Activated CD8-positive, alpha-beta T cell treated with anti-CD3 and anti-CD28 coated beads, Interleukin-2, amount 10 ng/mL, durations not matched to agents 7 days and 5 days (primary cell): Measurements from ENCODE around the gene NUDT1. TPM values are rescaled to one million over a fixed set of nuclear protein-coding genes. Genes with fewer than 3 reads are reported as not detected.

Source experiments
- ATAC-seq: fragments of 150-1000 bp; cut with Tn5 transposase; one replicate; pipeline ENCODE4 v1.10.0; 2021; ENCODE audit warnings: moderate library complexity
- CTCF ChIA-PET: fragments of 350-600 bp; sonication (Branson Sonifier 250); formaldehyde crosslinking; loops from one replicate; lab custom pipeline; 2021; ENCODE audit warnings: antibody characterized with exemption; lab: Charles Lee
- POLR2A ChIA-PET: fragments of 350-600 bp; sonication (Branson Sonifier 250); formaldehyde crosslinking; loops from one replicate; lab custom pipeline; 2021; ENCODE audit warnings: antibody characterized with exemption; lab: Charles Lee
- DNase-seq: peaks from one replicate; pipeline ENCODE4 v3.0.0-alpha.2; 2020
- H3K27ac Mint-ChIP-seq: one replicate; pipeline ENCODE4 v1.8.0; 2021; ENCODE audit warnings: mild to moderate bottlenecking, mixed read lengths
- H3K27me3 Mint-ChIP-seq: one replicate; pipeline ENCODE4 v1.8.0; 2021; ENCODE audit warnings: low read depth, mixed read lengths
- H3K36me3 Mint-ChIP-seq: one replicate; pipeline ENCODE4 v1.8.0; 2021; ENCODE audit warnings: low read depth, mixed read lengths
- H3K4me1 Mint-ChIP-seq: one replicate; pipeline ENCODE4 v1.8.0; 2021; ENCODE audit warnings: low read depth, mixed read lengths
- H3K4me3 Mint-ChIP-seq: one replicate; pipeline ENCODE4 v1.8.0; 2021; ENCODE audit warnings: mild to moderate bottlenecking, mixed read lengths
- H3K9me3 Mint-ChIP-seq: one replicate; pipeline ENCODE4 v1.8.0; 2022; ENCODE audit warnings: mixed read lengths; ENCODE audit not compliant: insufficient read depth
- total RNA-seq, 2 experiments: library from RNA; stranded (reverse); gene quantifications; one replicate each; pipeline ENCODE4 v1.2.3, GENCODE V29; 2021

The NUDT1 gene
- total RNA-seq, result 100 to 1,000 TPM; 126 to 130 TPM

DNA sequence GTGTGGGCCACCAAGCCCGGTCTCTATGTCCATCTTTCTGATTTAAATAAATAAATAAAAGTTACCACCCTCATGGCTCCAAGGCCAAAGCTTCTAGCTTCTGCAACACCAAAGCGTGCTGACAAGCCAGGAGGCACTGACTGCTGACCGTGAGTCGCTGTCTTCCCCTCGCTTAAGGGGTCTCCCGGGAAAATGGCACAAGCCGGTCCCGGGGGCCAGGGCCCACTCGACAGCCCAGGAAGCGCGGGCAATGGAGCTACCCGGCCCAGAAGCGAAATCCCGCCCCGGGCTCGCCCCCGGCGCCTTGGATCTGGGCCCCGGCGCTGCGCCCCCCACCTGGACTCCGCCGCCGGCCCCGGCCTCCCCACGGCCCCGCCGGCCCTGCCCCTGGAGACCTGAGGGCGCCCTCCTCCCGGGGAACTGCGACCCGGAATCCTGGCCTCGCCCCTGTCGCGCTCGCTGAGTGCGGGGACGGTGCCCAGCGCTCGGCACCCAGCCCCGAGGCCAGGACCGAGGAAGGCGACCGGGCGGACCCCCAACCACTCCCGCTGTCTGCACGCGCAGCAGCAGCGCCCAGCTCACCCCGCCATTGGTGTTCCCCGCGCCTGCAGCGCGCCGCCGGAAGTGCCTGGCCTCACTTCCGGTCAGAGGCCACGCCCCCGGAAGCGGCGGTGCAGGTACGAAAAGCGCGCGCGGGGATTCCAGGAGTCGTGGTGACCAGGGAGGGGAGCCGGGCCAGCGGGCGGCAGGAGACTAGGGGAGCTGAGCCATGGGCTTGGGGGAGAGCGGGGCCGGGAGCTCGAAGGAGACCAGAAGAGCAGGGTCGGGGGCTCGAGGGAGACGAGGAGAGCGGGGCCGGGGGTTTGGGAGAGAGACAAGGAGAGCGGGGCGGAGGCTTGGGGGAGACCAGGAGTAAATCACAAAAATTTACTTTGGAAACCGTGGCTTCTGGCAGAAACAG, at the start of gene NUDT1, which contains the start of gene MRM2:
Gene NUDT1, plus strand, starts transcription at position 647 of the 961 bp plus-strand sequence. CDS start 2,349 bp downstream, outside the sequence.
Gene MRM2, minus strand, starts transcription at position 626 of the 961 bp plus-strand sequence. Its CDS starts 36 bp downstream, at position 590.
- DNase-seq (peak; percentile 75), ATAC-seq (peak; percentile 86)
- no peaks in the 10 kb centered on the region for H3K27me3 Mint-ChIP-seq
- H3K27ac Mint-ChIP-seq, result peak within 1 kb of the TSS; percentile 96
- ChIA-PET POLR2A (interaction anchor here (0.6 to 2.7 kb wide), 9 partner anchors 9 to 146 kb away, joined by 3 to 15 read pairs (median 3); partner anchors contain the start of gene MAD1L1), CTCF (interaction anchor here (1.0 to 1.7 kb wide), 5 partner anchors 10 to 738 kb away, joined by 3 to 7 read pairs (median 4); no protein-coding TSS in a partner anchor)
- H3K9me3 Mint-ChIP-seq, result no peaks in the 10 kb centered on the region
- H3K4me1 Mint-ChIP-seq, result peaks cover 47% of the 10 kb centered on the region
- H3K36me3 Mint-ChIP-seq, result peaks cover 37% of the 10 kb centered on the region
- H3K4me3 Mint-ChIP-seq, result peak within 1 kb of the TSS; percentile 95

- Mint-ChIP-seq H3K4me3 (no peak overlapping the region), H3K9me3 (no peaks in the 10 kb centered on the region), H3K36me3 (peaks cover 49% of the 10 kb centered on the region), H3K4me1 (peaks cover 3% of the 10 kb centered on the region), H3K27ac (no peak overlapping the region), H3K27me3 (no peaks in the 10 kb centered on the region)
- no peak for ATAC-seq
- ChIA-PET POLR2A (no interaction called here), CTCF (no interaction called here)
- no peak for DNase-seq
These were observed 49.0 kb upstream of the NUDT1 start for GRCh38 chr7:2192831-2193534.

DNA sequence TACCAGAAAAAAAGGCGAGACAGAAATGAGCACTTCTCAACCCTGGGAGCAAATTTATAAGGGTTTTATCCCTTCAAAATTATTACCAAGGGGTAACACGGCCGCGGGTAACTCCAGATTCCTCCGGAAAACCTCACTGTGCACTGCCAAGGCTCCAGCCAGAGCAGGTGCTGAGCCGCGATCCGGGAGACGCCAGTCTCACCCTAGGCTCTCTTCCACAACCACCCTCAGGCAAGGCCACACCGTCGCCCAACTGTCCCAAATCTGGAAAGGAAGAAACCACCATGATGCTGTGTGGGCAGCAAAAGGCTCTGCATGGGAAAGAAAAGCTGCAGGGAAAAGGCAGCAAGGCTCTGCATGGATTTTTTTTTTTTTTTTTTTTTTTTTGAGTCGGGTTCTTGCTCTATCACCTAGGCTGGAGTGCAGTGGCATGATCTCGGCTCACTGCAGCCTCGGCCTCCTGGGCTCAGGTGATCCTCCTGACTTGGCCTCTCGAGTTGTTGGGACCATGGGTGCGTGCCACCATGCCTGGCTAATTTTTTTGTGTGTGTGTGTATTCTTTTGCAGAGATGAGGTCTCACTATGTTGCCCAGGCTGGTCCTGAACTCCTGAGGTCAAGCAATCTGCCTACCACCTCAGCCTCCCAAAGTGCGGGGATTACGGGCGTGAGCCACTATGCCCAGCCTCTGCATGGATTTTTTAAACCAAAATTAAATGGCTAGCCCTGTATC, 48.3 kb upstream of the NUDT1 start:
- DNase-seq, result no peak

GRCh38 chr7:2195400-2196246, 46.4 kb upstream of the NUDT1 start:
- peaks cover 42% of the 10 kb centered on the region for H3K36me3 Mint-ChIP-seq
- peaks cover 3% of the 10 kb centered on the region for H3K4me1 Mint-ChIP-seq
- ChIA-PET CTCF (interaction anchor here (0.8 to 1.1 kb wide), 4 partner anchors 45 to 595 kb away, joined by 3 to 6 read pairs (median 3); no protein-coding TSS in a partner anchor), POLR2A (no interaction called here)
- H3K27ac Mint-ChIP-seq, result no peak overlapping the region
- H3K27me3 Mint-ChIP-seq, result no peaks in the 10 kb centered on the region
- DNase-seq, result no peak
- ATAC-seq, result no peak
- no peak overlapping the region for H3K4me3 Mint-ChIP-seq
- no peaks in the 10 kb centered on the region for H3K9me3 Mint-ChIP-seq

More for the DNA sequence above, 48.3 kb upstream of the NUDT1 start:
- CTCF ChIA-PET, result no interaction called here
- Mint-ChIP-seq H3K27me3 (no peaks in the 10 kb centered on the region), H3K4me1 (peaks cover 3% of the 10 kb centered on the region), H3K9me3 (no peaks in the 10 kb centered on the region), H3K36me3 (peaks cover 46% of the 10 kb centered on the region), H3K27ac (no peak overlapping the region), H3K4me3 (no peak overlapping the region)
- ATAC-seq, result no peak
- POLR2A ChIA-PET, result no interaction called here

DNA sequence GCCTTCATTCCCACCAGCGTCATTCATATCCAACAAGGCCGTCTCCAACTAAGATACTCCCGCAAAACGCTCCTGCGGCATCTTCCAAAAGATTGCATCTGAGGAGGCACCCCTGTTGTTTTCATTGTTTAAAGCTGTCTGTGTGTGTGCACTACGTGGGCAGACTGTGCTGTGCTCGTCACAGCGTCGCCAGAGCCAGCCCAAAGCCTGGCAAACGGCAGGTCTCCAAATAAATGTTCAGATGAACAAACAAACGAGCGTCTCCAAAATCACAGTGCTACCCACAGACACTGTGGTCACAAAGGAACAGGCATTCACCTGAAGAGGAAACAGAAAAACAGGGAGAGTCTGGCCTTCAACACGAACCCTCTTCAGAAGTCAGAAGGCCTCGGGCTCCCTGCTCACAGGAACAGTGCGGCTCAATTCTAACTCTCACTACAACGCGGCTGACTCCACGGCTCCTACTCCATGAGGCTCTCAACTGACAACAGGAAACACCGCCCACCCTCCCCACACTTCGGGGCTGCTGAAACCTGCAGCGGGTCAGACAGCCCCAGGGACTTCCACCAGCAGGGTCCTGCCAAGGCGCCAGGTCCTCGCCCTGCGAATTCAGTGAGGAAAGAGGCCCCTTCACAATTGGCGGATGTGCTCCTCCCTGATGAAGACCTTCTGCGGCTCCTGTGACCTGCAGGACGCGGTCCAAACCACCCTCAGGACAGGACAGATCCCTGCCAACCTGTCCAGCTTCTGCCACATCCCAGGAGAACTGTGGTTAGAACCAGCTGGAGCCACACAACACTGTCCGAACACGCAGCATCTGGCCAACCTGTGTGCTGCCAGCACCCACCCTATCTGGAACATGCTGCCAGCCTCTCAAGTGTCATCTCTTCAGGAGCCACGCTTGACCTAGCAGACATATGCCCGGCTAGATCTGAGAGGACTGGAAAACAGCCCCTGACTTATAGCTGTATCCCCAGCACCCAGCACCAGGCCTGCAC, 45.3 kb upstream of the NUDT1 start:
- Mint-ChIP-seq H3K9me3 (no peaks in the 10 kb centered on the region), H3K27ac (no peak overlapping the region), H3K4me1 (peaks cover 3% of the 10 kb centered on the region), H3K36me3 (peaks cover 42% of the 10 kb centered on the region), H3K27me3 (no peaks in the 10 kb centered on the region), H3K4me3 (no peak overlapping the region)
- ATAC-seq (no peak), DNase-seq (no peak)
- CTCF ChIA-PET, result no interaction called here
- POLR2A ChIA-PET, result no interaction called here

DNA sequence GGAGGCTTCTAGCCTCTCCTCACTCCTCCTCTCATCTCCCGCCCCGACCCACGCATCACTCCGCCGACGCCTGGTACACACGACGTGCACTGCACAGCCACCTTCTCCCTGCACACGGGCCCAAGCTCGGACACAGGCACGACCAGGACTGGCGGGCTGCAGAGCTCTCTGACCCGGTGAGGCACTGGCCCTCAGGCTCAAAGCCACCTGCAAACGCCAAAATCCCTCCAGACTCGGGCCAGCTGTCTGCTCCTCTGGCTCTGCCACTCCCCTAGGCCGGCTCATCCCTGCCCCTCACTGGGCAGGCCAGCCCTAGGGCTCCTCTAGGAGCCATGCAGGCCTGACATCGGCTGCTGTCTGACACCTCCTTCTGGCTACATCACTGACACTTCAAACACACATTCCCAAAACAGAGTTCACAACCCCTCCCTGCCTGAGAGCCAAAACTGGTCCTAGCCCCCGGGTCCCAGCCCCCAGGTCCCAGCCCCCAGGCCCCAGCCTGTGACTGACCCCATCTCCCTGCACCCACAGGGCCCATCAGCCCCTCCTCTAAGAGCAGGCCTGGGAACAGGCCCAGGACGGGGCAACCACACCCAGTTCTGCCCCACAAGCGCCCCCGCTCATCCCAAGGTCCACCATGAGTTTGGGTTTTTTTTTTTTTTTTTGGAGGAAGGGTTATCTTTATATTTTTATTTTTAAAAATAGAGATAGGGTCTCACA, 44.4 kb upstream of the NUDT1 start:
- no peak for ATAC-seq
- POLR2A ChIA-PET, result no interaction called here
- Mint-ChIP-seq H3K4me3 (no peak overlapping the region), H3K36me3 (peaks cover 39% of the 10 kb centered on the region), H3K27me3 (no peaks in the 10 kb centered on the region), H3K27ac (no peak overlapping the region), H3K9me3 (no peaks in the 10 kb centered on the region), H3K4me1 (peaks cover 3% of the 10 kb centered on the region)
- CTCF ChIA-PET, result no interaction called here
- DNase-seq, result no peak

GRCh38 chr7:2198206-2198605, 43.8 kb upstream of the NUDT1 start:
- Mint-ChIP-seq H3K27me3 (no peaks in the 10 kb centered on the region), H3K4me1 (peaks cover 3% of the 10 kb centered on the region), H3K9me3 (no peaks in the 10 kb centered on the region), H3K36me3 (peaks cover 37% of the 10 kb centered on the region), H3K27ac (no peak overlapping the region), H3K4me3 (no peak overlapping the region)
- POLR2A ChIA-PET, result no interaction called here
- DNase-seq, result no peak
- ATAC-seq, result no peak
- CTCF ChIA-PET, result no interaction called here

- Mint-ChIP-seq H3K4me1 (peaks cover 3% of the 10 kb centered on the region), H3K27me3 (no peaks in the 10 kb centered on the region), H3K9me3 (no peaks in the 10 kb centered on the region), H3K36me3 (peaks cover 35% of the 10 kb centered on the region), H3K4me3 (no peak overlapping the region), H3K27ac (no peak overlapping the region)
- ChIA-PET POLR2A (no interaction called here), CTCF (no interaction called here)
- ATAC-seq, result no peak
- no peak for DNase-seq
These were observed 43.3 kb upstream of the NUDT1 start for GRCh38 chr7:2198760-2199159.

- Mint-ChIP-seq H3K9me3 (no peaks in the 10 kb centered on the region), H3K4me3 (no peak overlapping the region), H3K27ac (no peak overlapping the region), H3K27me3 (no peaks in the 10 kb centered on the region), H3K36me3 (peaks cover 31% of the 10 kb centered on the region), H3K4me1 (peaks cover 3% of the 10 kb centered on the region)
- ChIA-PET POLR2A (no interaction called here), CTCF (no interaction called here)
- DNase-seq, result no peak
- ATAC-seq, result no peak
These were observed 42.5 kb upstream of the NUDT1 start for GRCh38 chr7:2199528-2199927.
